HPDE6-E6E7 (cell line): ENCODE results near the gene ZNF524.

Experiments
- DNase-seq: peaks from one replicate; pipeline ENCODE4 v3.0.0; 2011; ENCODE audit warnings: missing footprints; ENCODE audit errors: extremely low spot score

The ZNF524 gene

GRCh38 chr19:55620410-55621204 is 20.5 kb downstream of the ZNF524 start:
- no peak for DNase-seq

GRCh38 chr19:55621205-55621672 is 21.2 kb downstream of the ZNF524 start:
- no peak for DNase-seq

- DNase-seq: no peak
Measured at GRCh38 chr19:55621673-55622231, 21.7 kb downstream of the ZNF524 start.

- DNase-seq: no peak
Measured at GRCh38 chr19:55622242-55622969, 22.3 kb downstream of the ZNF524 start.

- no peak for DNase-seq
Measured at GRCh38 chr19:55623130-55623529, 23.0 kb downstream of the ZNF524 start.

- DNase-seq: no peak
Measured at GRCh38 chr19:55623561-55623960, 23.5 kb downstream of the ZNF524 start.

- DNase-seq: peak; percentile 78
Measured at GRCh38 chr19:55624109-55625003, 24.3 kb downstream of the ZNF524 start, which contains the start of gene ZNF784. ZNF784 (minus strand) TSS chr19:55624566; CDS start chr19:55624561, 5 bp downstream.

GRCh38 chr19:55625004-55625326 is 24.9 kb downstream of the ZNF524 start:
- no peak for DNase-seq

GRCh38 chr19:55626350-55626749 is 26.3 kb downstream of the ZNF524 start:
- no peak for DNase-seq

GRCh38 chr19:55632463-55632834 is 32.4 kb downstream of the ZNF524 start:
- DNase-seq: peak; percentile 36

GRCh38 chr19:55633861-55634260 is 33.8 kb downstream of the ZNF524 start:
- DNase-seq: no peak

- DNase-seq: no peak
Measured at GRCh38 chr19:55635334-55635717, 35.2 kb downstream of the ZNF524 start.

GRCh38 chr19:55635856-55636440 is 35.9 kb downstream of the ZNF524 start:
- DNase-seq: no peak

GRCh38 chr19:55636723-55637122 is 36.6 kb downstream of the ZNF524 start:
- no peak for DNase-seq

- no peak for DNase-seq
Measured at GRCh38 chr19:55637534-55637933, 37.4 kb downstream of the ZNF524 start.

GRCh38 chr19:55638864-55639359 is 38.8 kb downstream of the ZNF524 start:
- DNase-seq: no peak

- DNase-seq: peak; percentile 80
Measured at GRCh38 chr19:55640043-55640576, 40.0 kb downstream of the ZNF524 start.

GRCh38 chr19:55640577-55641425 is 40.7 kb downstream of the ZNF524 start, which contains the start of gene ZNF580:
ZNF580 (plus strand) TSS chr19:55641002; CDS start chr19:55642509, 1,507 bp downstream.
- DNase-seq: peak; percentile 57

- no peak for DNase-seq
Measured at GRCh38 chr19:55641426-55642152, 41.5 kb downstream of the ZNF524 start.
